Parathyroid adenoma (tissue), 2 donors: ENCODE results near the gene PTCHD4.

Experiments
- H2AFZ ChIP-seq: fragments of 300-600 bp; sonication (generic); one replicate; pipeline ENCODE4 v1.7.0; 2017; ENCODE audit warnings: antibody characterized with exemption, mild to moderate bottlenecking
- H3K27ac ChIP-seq: fragments of 300-600 bp; sonication (generic); one replicate; pipeline ENCODE4 v1.7.0; 2017
- H3K27me3 ChIP-seq: fragments of 300-600 bp; sonication (generic); one replicate; pipeline ENCODE4 v1.7.0; 2017; ENCODE audit warnings: low read length; ENCODE audit not compliant: control insufficient read depth, insufficient read depth
- H3K36me3 ChIP-seq: fragments of 300-600 bp; sonication (generic); one replicate; pipeline ENCODE4 v1.7.0; 2017; ENCODE audit warnings: low read length; ENCODE audit not compliant: control insufficient read depth, insufficient read depth
- H3K4me1 ChIP-seq: fragments of 300-600 bp; sonication (generic); one replicate; pipeline ENCODE4 v1.7.0; 2017; ENCODE audit warnings: control low read depth
- H3K4me2 ChIP-seq: fragments of 300-600 bp; sonication (generic); one replicate; pipeline ENCODE4 v1.7.0; 2017; ENCODE audit warnings: low read length
- H3K4me3 ChIP-seq: fragments of 300-600 bp; sonication (generic); one replicate; pipeline ENCODE4 v1.7.0; 2017; ENCODE audit warnings: low read depth, low read length
- H3K79me2 ChIP-seq: fragments of 300-600 bp; sonication (generic); one replicate; pipeline ENCODE4 v1.7.0; 2017; ENCODE audit warnings: control low read depth
- H3K9ac ChIP-seq: fragments of 300-600 bp; sonication (generic); one replicate; pipeline ENCODE4 v1.7.0; 2017; ENCODE audit warnings: mild to moderate bottlenecking
- H3K9me3 ChIP-seq: fragments of 300-600 bp; sonication (generic); one replicate; pipeline ENCODE4 v1.7.0; 2017; ENCODE audit warnings: low read length; ENCODE audit not compliant: control insufficient read depth
- CTCF ChIP-seq: fragments of 300-600 bp; sonication (generic); IDR thresholded peaks from one replicate; pipeline ENCODE4 v1.7.0; 2017; ENCODE audit warnings: antibody characterized with exemption, mild to moderate bottlenecking
- donor health status: primary hyperparathyroidism.

PTCHD4 gene

GRCh38 chr6:48141975-48142374 lies 31.0 kb upstream of the PTCHD4 start:
- H3K9ac ChIP-seq, result no peak overlapping the region
- H3K4me1 ChIP-seq, result no peaks in the 10 kb centered on the region
- H3K36me3 ChIP-seq, result no peaks in the 10 kb centered on the region
- no peak for TF ChIP-seq CTCF
- H3K9me3 ChIP-seq, result no peaks in the 10 kb centered on the region
- no peaks in the 10 kb centered on the region for H3K27me3 ChIP-seq
- no peak overlapping the region for H2AFZ ChIP-seq
- no peak overlapping the region for H3K27ac ChIP-seq
- H3K4me3 ChIP-seq, result no peak overlapping the region
- H3K79me2 ChIP-seq, result no peaks in the 10 kb centered on the region
- no peak overlapping the region for H3K4me2 ChIP-seq

- Histone ChIP-seq H3K79me2 (no peaks in the 10 kb centered on the region), H3K36me3 (no peaks in the 10 kb centered on the region), H3K4me3 (no peak overlapping the region), H2AFZ (no peak overlapping the region), H3K4me2 (no peak overlapping the region), H3K27me3 (no peaks in the 10 kb centered on the region), H3K9me3 (no peaks in the 10 kb centered on the region), H3K4me1 (no peaks in the 10 kb centered on the region), H3K27ac (no peak overlapping the region), H3K9ac (no peak overlapping the region)
- no peak for TF ChIP-seq CTCF
Observed at GRCh38 chr6:48139818-48140614, 29.0 kb upstream of the PTCHD4 start.

GRCh38 chr6:48136856-48137255 lies 25.9 kb upstream of the PTCHD4 start:
- Histone ChIP-seq H3K27ac (no peak overlapping the region), H3K27me3 (no peaks in the 10 kb centered on the region), H3K9ac (no peak overlapping the region)

GRCh38 chr6:48135323-48136084 lies 24.5 kb upstream of the PTCHD4 start:
- H3K4me2 ChIP-seq, result no peak overlapping the region
- H3K4me1 ChIP-seq, result no peaks in the 10 kb centered on the region
- H3K79me2 ChIP-seq, result no peaks in the 10 kb centered on the region
- H3K9ac ChIP-seq, result no peak overlapping the region
- no peak overlapping the region for H3K4me3 ChIP-seq
- H2AFZ ChIP-seq, result no peak overlapping the region
- H3K9me3 ChIP-seq, result no peaks in the 10 kb centered on the region
- TF ChIP-seq CTCF, result no peak
- H3K36me3 ChIP-seq, result no peaks in the 10 kb centered on the region
- no peak overlapping the region for H3K27ac ChIP-seq
- H3K27me3 ChIP-seq, result no peaks in the 10 kb centered on the region

More at GRCh38 chr6:48136856-48137255, 25.9 kb upstream of the PTCHD4 start:
- Histone ChIP-seq H2AFZ (no peak overlapping the region), H3K4me3 (no peak overlapping the region), H3K4me2 (no peak overlapping the region), H3K36me3 (no peaks in the 10 kb centered on the region), H3K4me1 (no peaks in the 10 kb centered on the region), H3K79me2 (no peaks in the 10 kb centered on the region), H3K9me3 (no peaks in the 10 kb centered on the region)
- no peak for TF ChIP-seq CTCF
